Breast epithelium (tissue), 4 donors: Measurements from ENCODE around the gene PARM1. TPM values are rescaled to one million over a fixed set of nuclear protein-coding genes. Genes with fewer than 3 reads are reported as not detected.

Experiments used
- DNase-seq, 2 donors: peaks; one replicate each; pipeline ENCODE4 v3.0.0-alpha.2; 2019; ENCODE audit warnings: low spot score in 2 of 2
- H3K27ac ChIP-seq, 2 donors: fragments of 200-600 bp; sonication (generic) in 1 of 2; one replicate each; pipeline ENCODE4 v1.5.1; 2016 to 2019; ENCODE audit warnings: mild to moderate bottlenecking in 1 of 2
- H3K27me3 ChIP-seq, 2 donors: fragments of 200-600 bp; sonication (generic) in 1 of 2; one replicate each; pipeline versions ENCODE4 v1.5.1 to v1.6.0; 2017 to 2019; ENCODE audit warnings: control low read depth in 1 of 2, mild to moderate bottlenecking in 1 of 2
- H3K36me3 ChIP-seq: fragments of 200-600 bp; one replicate; pipeline ENCODE4 v1.5.1; 2019
- H3K4me1 ChIP-seq, 2 donors: fragments of 200-600 bp; sonication (generic); one replicate each; pipeline ENCODE4 v1.5.1; 2016 to 2019; ENCODE audit warnings: control low read depth in 1 of 2
- H3K4me3 ChIP-seq, 3 donors: fragments of 200-600 bp; sonication (generic); 1 replicate in 2 of 3; 2 replicates in 1 of 3; pipeline ENCODE4 v1.5.1; 2016 to 2019; ENCODE audit warnings: mild to moderate bottlenecking in 3 of 3, moderate library complexity in 2 of 3
- H3K9me3 ChIP-seq, 2 donors: fragments of 200-600 bp; sonication (generic) in 1 of 2; one replicate each; pipeline ENCODE4 v1.5.1; 2016 to 2019; ENCODE audit warnings: control low read depth in 1 of 2
- CTCF ChIP-seq, 3 donors: fragments of 450-650 bp; IDR thresholded peaks; one replicate each; pipeline ENCODE4 v1.5.1; 2016 to 2017; ENCODE audit warnings: antibody characterized with exemption in 3 of 3, mild to moderate bottlenecking in 3 of 3, moderate library complexity in 3 of 3
- POLR2A ChIP-seq: fragments of 450-650 bp; IDR thresholded peaks from one replicate; pipeline ENCODE4 v1.6.1; 2016; ENCODE audit warnings: antibody characterized with exemption, mild to moderate bottlenecking, moderate library complexity
- POLR2AphosphoS5 ChIP-seq, 3 donors: sonication (generic); formaldehyde crosslinking; IDR thresholded peaks; one replicate each; pipeline ENCODE4 v1.6.1; 2017; ENCODE audit warnings: antibody characterized with exemption in 3 of 3
- intact Hi-C: fragments of 100-400 bp; cut with DNase I; formaldehyde crosslinking; loops from one replicate; pipeline ENCODE4 v1.15.1; 2023; ENCODE audit warnings: low total_unique reads
- total RNA-seq, 3 donors: library from RNA; depleted of rRNA; stranded (reverse); fragments of >200 nt; gene quantifications; one replicate each; pipeline ENCODE4 v1.1.0, GENCODE V29; 2016

Gene PARM1, protein sequence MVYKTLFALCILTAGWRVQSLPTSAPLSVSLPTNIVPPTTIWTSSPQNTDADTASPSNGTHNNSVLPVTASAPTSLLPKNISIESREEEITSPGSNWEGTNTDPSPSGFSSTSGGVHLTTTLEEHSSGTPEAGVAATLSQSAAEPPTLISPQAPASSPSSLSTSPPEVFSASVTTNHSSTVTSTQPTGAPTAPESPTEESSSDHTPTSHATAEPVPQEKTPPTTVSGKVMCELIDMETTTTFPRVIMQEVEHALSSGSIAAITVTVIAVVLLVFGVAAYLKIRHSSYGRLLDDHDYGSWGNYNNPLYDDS
- 10 to 100 TPM; 12.1 to 41.1 (median 18.0) TPM for total RNA-seq

DNA sequence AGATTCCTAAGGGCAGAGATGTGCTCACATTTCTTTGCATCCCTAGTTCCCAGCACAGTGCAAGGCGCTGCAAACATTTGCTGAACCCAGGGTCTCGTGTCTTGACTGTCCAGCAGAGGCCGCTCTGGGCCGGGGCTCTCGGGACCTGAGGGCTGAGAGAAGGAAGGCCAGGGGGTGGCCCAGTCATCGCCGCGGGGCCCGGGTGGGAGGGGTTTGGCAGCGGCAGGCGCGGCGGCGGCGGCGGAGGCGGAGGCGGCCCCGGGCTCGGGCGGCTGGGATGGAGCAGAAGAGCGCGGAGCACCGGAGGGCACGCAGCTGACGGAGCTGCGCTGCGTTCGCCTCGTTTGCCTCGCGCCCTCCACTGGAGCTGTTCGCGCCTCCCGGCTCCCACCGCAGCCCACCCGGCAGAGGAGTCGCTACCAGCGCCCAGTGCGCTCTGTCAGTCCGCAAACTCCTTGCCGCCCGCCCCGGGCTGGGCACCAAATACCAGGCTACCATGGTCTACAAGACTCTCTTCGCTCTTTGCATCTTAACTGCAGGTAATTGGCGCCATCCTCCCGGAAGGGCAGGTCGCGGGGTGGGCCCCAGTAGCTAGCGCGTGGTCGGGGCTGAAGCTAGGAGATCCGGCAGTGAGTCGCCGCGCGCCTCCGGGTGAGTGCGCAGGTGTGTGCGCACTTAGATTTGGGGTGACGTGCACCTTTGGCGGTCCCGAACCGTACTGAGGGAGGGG is at the start of gene PARM1:
Gene PARM1, plus strand, starts transcription at position 285 of the 730 bp plus-strand sequence. Its CDS starts 212 bp downstream, at position 497.
- no peak for TF ChIP-seq POLR2A
- peak in 2 of 3 donors; percentile 34 to 45 for TF ChIP-seq CTCF (IDR thresholded peaks at IDR 0.05)
- DNase-seq, result peak; percentile 55 to 84
- Histone ChIP-seq H3K36me3 (no peaks in the 10 kb centered on the region), H3K9me3 (no peaks in the 10 kb centered on the region), H3K27ac (peak within 1 kb of the TSS; percentile 54 to 70), H3K4me1 (no peaks in the 10 kb centered on the region), H3K4me3 (peak within 1 kb of the TSS; percentile 60 to 78 (median 64)), H3K27me3 (no peaks in the 10 kb centered on the region)
- intact Hi-C loops, result no loop called here

DNA sequence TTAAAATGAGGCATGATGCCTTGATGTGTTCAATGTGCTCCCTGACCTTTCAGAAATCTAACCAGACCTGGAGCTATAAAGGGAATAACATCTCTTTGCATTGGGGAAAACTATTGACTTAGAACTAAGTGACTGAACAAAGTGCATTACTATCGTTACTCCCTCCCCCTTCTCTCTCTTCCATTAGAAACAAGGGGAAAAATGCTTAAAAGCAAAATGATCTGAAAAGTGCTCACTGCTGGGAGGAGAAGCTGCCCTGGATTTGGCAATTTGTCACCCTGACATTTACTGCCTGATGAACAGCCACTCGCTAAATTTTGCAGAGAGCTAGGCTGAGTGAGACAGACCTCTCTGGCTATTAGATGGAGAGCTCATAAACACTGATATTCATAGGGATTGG is 48.6 kb upstream of the PARM1 start:
- TF ChIP-seq POLR2AphosphoS5 (IDR thresholded peaks at IDR 0.05), result no peak
- TF ChIP-seq POLR2A, result no peak
- no peak for TF ChIP-seq CTCF (IDR thresholded peaks at IDR 0.05)
- H3K36me3 ChIP-seq, result no peaks in the 10 kb centered on the region
- no peak for DNase-seq
- no peak overlapping the region for H3K27ac ChIP-seq
- intact Hi-C loops, result no loop called here
- no peaks in the 10 kb centered on the region for H3K27me3 ChIP-seq
- H3K4me3 ChIP-seq, result no peak overlapping the region
- no peaks in the 10 kb centered on the region for H3K9me3 ChIP-seq
- no peaks in the 10 kb centered on the region for H3K4me1 ChIP-seq

- Histone ChIP-seq H3K9me3 (no peaks in the 10 kb centered on the region), H3K4me3 (no peak overlapping the region), H3K27me3 (no peaks in the 10 kb centered on the region), H3K27ac (no peak overlapping the region), H3K36me3 (no peaks in the 10 kb centered on the region), H3K4me1 (no peaks in the 10 kb centered on the region)
- intact Hi-C loops, result no loop called here
- DNase-seq, result peak in 1 of 2 donors; percentile 79
- TF ChIP-seq CTCF (IDR thresholded peaks at IDR 0.05) (no peak), POLR2A (no peak), POLR2AphosphoS5 (IDR thresholded peaks at IDR 0.05) (no peak)
Observed at GRCh38 chr4:74886484-74886883, 46.4 kb upstream of the PARM1 start.

DNA sequence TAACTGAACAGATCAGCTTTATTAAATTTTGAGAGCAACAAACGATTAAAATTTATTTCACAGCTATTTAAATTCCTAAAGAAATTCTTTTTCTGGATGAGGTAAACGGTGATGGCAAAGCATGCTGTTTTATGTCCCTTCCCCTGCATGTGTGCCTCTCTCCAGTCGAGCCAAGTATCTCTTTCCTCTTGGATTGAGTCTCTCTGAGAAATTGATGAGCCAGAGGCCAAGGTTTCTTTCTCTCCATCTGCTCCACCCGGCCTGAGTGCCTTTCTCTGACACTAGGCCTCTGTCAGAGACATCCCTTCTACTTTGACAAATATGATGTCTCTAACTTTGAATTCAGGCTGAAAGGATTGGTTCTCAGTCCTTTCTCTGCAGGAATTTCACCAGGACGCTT is 42.6 kb upstream of the PARM1 start:
- Histone ChIP-seq H3K36me3 (no peaks in the 10 kb centered on the region), H3K4me1 (no peaks in the 10 kb centered on the region), H3K27me3 (no peaks in the 10 kb centered on the region), H3K4me3 (no peak overlapping the region), H3K27ac (no peak overlapping the region), H3K9me3 (no peaks in the 10 kb centered on the region)
- intact Hi-C loops, result no loop called here
- DNase-seq, result no peak
- TF ChIP-seq CTCF (IDR thresholded peaks at IDR 0.05) (no peak), POLR2AphosphoS5 (IDR thresholded peaks at IDR 0.05) (no peak), POLR2A (no peak)

- Histone ChIP-seq H3K36me3 (no peaks in the 10 kb centered on the region), H3K4me3 (no peak overlapping the region), H3K27ac (no peak overlapping the region), H3K27me3 (no peaks in the 10 kb centered on the region), H3K4me1 (no peaks in the 10 kb centered on the region), H3K9me3 (no peaks in the 10 kb centered on the region)
- DNase-seq, result no peak
- intact Hi-C loops, result no loop called here
- TF ChIP-seq CTCF (IDR thresholded peaks at IDR 0.05) (no peak), POLR2AphosphoS5 (IDR thresholded peaks at IDR 0.05) (no peak), POLR2A (no peak)
Observed at GRCh38 chr4:74891037-74891436, 41.9 kb upstream of the PARM1 start.
